BLaER1 treated with 17β-estradiol and CSF1 and Interleukin-3, amounts not matched to agents 10 nM and 100 nM (cell line): ENCODE data around the gene DVL2.

Experiments used
- H3K27ac ChIP-seq, 11 experiments: shearing (Covaris generic); formaldehyde crosslinking; 2 replicates each; pipeline ENCODE4 v1.8.1; 2022
- H3K27me3 ChIP-seq, 11 experiments: shearing (Covaris generic); formaldehyde crosslinking; 2 replicates each; pipeline ENCODE4 v1.8.1; 2022
- H3K36me3 ChIP-seq, 11 experiments: shearing (Covaris generic); formaldehyde crosslinking; 2 replicates each; pipeline ENCODE4 v1.8.1; 2022
- H3K4me1 ChIP-seq, 10 experiments: shearing (Covaris generic); formaldehyde crosslinking; 2 replicates each; pipeline ENCODE4 v1.8.1; 2022
- H3K4me2 ChIP-seq, 11 experiments: shearing (Covaris generic); formaldehyde crosslinking; 2 replicates each; pipeline ENCODE4 v1.8.1; 2022
- H3K4me3 ChIP-seq, 10 experiments: shearing (Covaris generic); formaldehyde crosslinking; 2 replicates each; pipeline ENCODE4 v1.8.1; 2022
- H3K9ac ChIP-seq, 11 experiments: shearing (Covaris generic); formaldehyde crosslinking; 2 replicates each; pipeline ENCODE4 v1.8.1; 2022
- H3K9me3 ChIP-seq, 11 experiments: shearing (Covaris generic); formaldehyde crosslinking; replicated peaks in 1 of 11; 2 replicates each; pipeline ENCODE4 v1.8.1; 2022
- H4K20me1 ChIP-seq, 11 experiments: shearing (Covaris generic); formaldehyde crosslinking; 2 replicates each; pipeline ENCODE4 v1.8.1; 2022
- Cebpa-rat ChIP-seq, 11 experiments: shearing (Covaris generic); IDR thresholded peaks; 2 replicates each; pipeline ENCODE4 v1.8.1; 2022

Gene DVL2

GRCh38 chr17:7237761-7238419 is 3.6 kb upstream of the DVL2 start:
- Histone ChIP-seq H3K4me2 (peak overlapping the region; percentile 71 to 99 (median 93)), H3K4me1 (peaks cover 36 to 58% (median 56%) of the 10 kb centered on the region in 10 experiments), H3K27ac (peak overlapping the region; percentile 75 to 97 (median 93); a peak in 21 of 22 replicates)

GRCh38 chr17:7237266-7237760 is 3.0 kb upstream of the DVL2 start:
- no peak for TF ChIP-seq Cebpa-rat (IDR thresholded peaks at IDR 0.05)
- Histone ChIP-seq H3K27ac (peak overlapping the region; percentile 75 to 97 (median 93); a peak in 21 of 22 replicates), H3K4me1 (peaks cover 42 to 64% (median 62%) of the 10 kb centered on the region in 10 experiments), H3K4me2 (peak overlapping the region; percentile 71 to 99 (median 93)), H3K36me3 (peaks cover 27 to 45% (median 38%) of the 10 kb centered on the region in 11 experiments), H4K20me1 (peaks cover 18 to 44% (median 30%) of the 10 kb centered on the region in 11 experiments; a peak in 20 of 22 replicates), H3K9me3 (no peaks in the 10 kb centered on the region), H3K27me3 (no peaks in the 10 kb centered on the region), H3K4me3 (peak overlapping the region; percentile 88 to 97 (median 96)), H3K9ac (peak overlapping the region; percentile 95 to 98 (median 97))

More at GRCh38 chr17:7237761-7238419, 3.6 kb upstream of the DVL2 start:
- Histone ChIP-seq H3K36me3 (peaks cover 27 to 45% (median 38%) of the 10 kb centered on the region in 11 experiments), H4K20me1 (peaks cover 18 to 38% (median 28%) of the 10 kb centered on the region in 11 experiments; a peak in 20 of 22 replicates), H3K4me3 (peak overlapping the region; percentile 88 to 97 (median 96)), H3K9ac (peak overlapping the region; percentile 95 to 98 (median 97)), H3K9me3 (no peaks in the 10 kb centered on the region), H3K27me3 (no peaks in the 10 kb centered on the region)
- no peak for TF ChIP-seq Cebpa-rat (IDR thresholded peaks at IDR 0.05)

- H3K9ac ChIP-seq = peak overlapping the region; percentile 95 to 98 (median 97); a peak in 20 of 22 replicates
- no peaks in the 10 kb centered on the region for H3K9me3 ChIP-seq
- peaks cover 18 to 49% (median 34%) of the 10 kb centered on the region in 11 experiments; a peak in 20 of 22 replicates for H4K20me1 ChIP-seq
- H3K4me3 ChIP-seq = peak overlapping the region; percentile 88 to 97 (median 96); a peak in 18 of 20 replicates
- H3K27me3 ChIP-seq = no peaks in the 10 kb centered on the region
- H3K4me1 ChIP-seq = peaks cover 47 to 69% (median 67%) of the 10 kb centered on the region in 10 experiments
- peak overlapping the region in 8 of 11 experiments; percentile 21 to 97 (median 93); a peak in 11 of 22 replicates for H3K27ac ChIP-seq
- peaks cover 27 to 45% (median 38%) of the 10 kb centered on the region in 11 experiments for H3K36me3 ChIP-seq
- TF ChIP-seq Cebpa-rat (IDR thresholded peaks at IDR 0.05) = no peak
- H3K4me2 ChIP-seq = peak overlapping the region; percentile 71 to 99 (median 93)
These were observed 2.5 kb upstream of the DVL2 start for GRCh38 chr17:7236808-7237207.

- no peak for TF ChIP-seq Cebpa-rat (IDR thresholded peaks at IDR 0.05)
- Histone ChIP-seq H3K9me3 (no peaks in the 10 kb centered on the region), H4K20me1 (peaks cover 23 to 57% (median 36%) of the 10 kb centered on the region in 11 experiments; a peak in 20 of 22 replicates), H3K4me2 (peak overlapping the region; percentile 91 to 99 (median 94); a peak in 21 of 22 replicates), H3K4me1 (peaks cover 55 to 66% (median 65%) of the 10 kb centered on the region in 10 experiments), H3K27ac (peak overlapping the region in 7 of 11 experiments; percentile 0 to 93 (median 84); a peak in 10 of 22 replicates), H3K36me3 (peaks cover 27 to 46% (median 37%) of the 10 kb centered on the region in 11 experiments), H3K4me3 (peak overlapping the region in 7 of 10 experiments; percentile 15 to 97 (median 88); a peak in 10 of 20 replicates), H3K9ac (peak overlapping the region; percentile 95 to 98 (median 97); a peak in 19 of 22 replicates), H3K27me3 (no peaks in the 10 kb centered on the region)
These were observed 1.7 kb upstream of the DVL2 start for GRCh38 chr17:7235693-7236665.

GRCh38 chr17:7233701-7234082 is 625 bp downstream of the DVL2 start:
- no peaks in the 10 kb centered on the region for H3K27me3 ChIP-seq
- peak overlapping the region; percentile 59 to 85 (median 81) for H3K27ac ChIP-seq
- peak overlapping the region; percentile 84 to 98 (median 96) for H3K9ac ChIP-seq
- H3K9me3 ChIP-seq = no peaks in the 10 kb centered on the region
- H3K4me1 ChIP-seq = peaks cover 52 to 60% (median 53%) of the 10 kb centered on the region in 10 experiments
- peaks cover 46 to 58% (median 53%) of the 10 kb centered on the region in 11 experiments for H3K36me3 ChIP-seq
- TF ChIP-seq Cebpa-rat (IDR thresholded peaks at IDR 0.05) = no peak
- peaks cover 27 to 76% (median 45%) of the 10 kb centered on the region in 11 experiments; a peak in 21 of 22 replicates for H4K20me1 ChIP-seq
- H3K4me2 ChIP-seq = peak overlapping the region; percentile 91 to 99 (median 94)
- H3K4me3 ChIP-seq = peak overlapping the region; percentile 66 to 88 (median 77)

- Histone ChIP-seq H3K9ac (peak overlapping the region in 3 of 11 experiments; percentile 16 to 97 (median 29); a peak in 4 of 22 replicates), H3K4me1 (peaks cover 47 to 66% (median 48%) of the 10 kb centered on the region in 10 experiments), H3K27ac (no peak overlapping the region), H3K27me3 (no peaks in the 10 kb centered on the region), H4K20me1 (peaks cover 21 to 73% (median 40%) of the 10 kb centered on the region in 11 experiments; a peak in 21 of 22 replicates), H3K9me3 (no peaks in the 10 kb centered on the region), H3K36me3 (peaks cover 58 to 71% (median 64%) of the 10 kb centered on the region in 11 experiments), H3K4me3 (peak overlapping the region in 9 of 10 experiments; percentile 66 to 88 (median 77); a peak in 10 of 20 replicates), H3K4me2 (peak overlapping the region; percentile 91 to 99 (median 94))
- no peak for TF ChIP-seq Cebpa-rat (IDR thresholded peaks at IDR 0.05)
These were observed 2.2 kb downstream of the DVL2 start for GRCh38 chr17:7232114-7232513.

GRCh38 chr17:7229504-7229903 is 4.8 kb downstream of the DVL2 start:
- no peak overlapping the region for H3K4me3 ChIP-seq
- peaks cover 12 to 73% (median 37%) of the 10 kb centered on the region in 11 experiments; a peak in 17 of 22 replicates for H4K20me1 ChIP-seq
- no peaks in the 10 kb centered on the region for H3K27me3 ChIP-seq
- no peak overlapping the region for H3K27ac ChIP-seq
- peaks cover 21 to 40% (median 22%) of the 10 kb centered on the region in 10 experiments for H3K4me1 ChIP-seq
- H3K9ac ChIP-seq = no peak overlapping the region
- TF ChIP-seq Cebpa-rat (IDR thresholded peaks at IDR 0.05) = no peak
- H3K4me2 ChIP-seq = no peak overlapping the region
- H3K9me3 ChIP-seq = no peaks in the 10 kb centered on the region
- H3K36me3 ChIP-seq = peaks cover 61 to 73% (median 66%) of the 10 kb centered on the region in 11 experiments

GRCh38 chr17:7228920-7229319 is 5.4 kb downstream of the DVL2 start:
- TF ChIP-seq Cebpa-rat (IDR thresholded peaks at IDR 0.05) = no peak
- Histone ChIP-seq H3K9ac (no peak overlapping the region), H3K9me3 (no peaks in the 10 kb centered on the region), H4K20me1 (peaks cover 16 to 77% (median 37%) of the 10 kb centered on the region in 11 experiments; a peak in 18 of 22 replicates), H3K36me3 (peaks cover 65 to 78% (median 71%) of the 10 kb centered on the region in 11 experiments), H3K4me1 (peaks cover 21 to 38% (median 22%) of the 10 kb centered on the region in 10 experiments), H3K4me3 (no peak overlapping the region), H3K4me2 (no peak overlapping the region), H3K27me3 (no peaks in the 10 kb centered on the region), H3K27ac (no peak overlapping the region)
